ENCODE results near the gene LINGO3.
"Not testable (repeated sequence)": the region's sequence is repeated elsewhere in the genome, so short reads cannot be mapped to it uniquely, and the experiment has no call there.

The LINGO3 gene

GRCh38 chr19:2308114-2308556 is at the start of gene LINGO3:
Gene LINGO3 (minus strand): TSS chr19:2308154. CDS start chr19:2291776, 16,378 bp downstream.
- no peaks in the 10 kb centered on the region for H3K36me3 ChIP-seq (ENCODE audit: insufficient read depth, low read length)
- H3K27ac ChIP-seq (ENCODE audit: low read depth, low read length), result no peak within 1 kb of the TSS
- no peak within 1 kb of the TSS for H3K9ac ChIP-seq (ENCODE audit: low read length)
- H3K27me3 ChIP-seq (ENCODE audit: control insufficient read depth in 1 of 2, insufficient read depth in 2 of 2, low read length in 2 of 2), result peaks cover 14 to 74% of the 10 kb centered on the region in 2 donors
- H3K4me1 ChIP-seq (ENCODE audit: insufficient read depth, low read length), result no peaks in the 10 kb centered on the region
- no peaks in the 10 kb centered on the region for H3K9me3 ChIP-seq (ENCODE audit: low read length)
- H3K4me3 ChIP-seq (ENCODE audit: low read depth in 1 of 2, low read length in 2 of 2), result no peak within 1 kb of the TSS

- Histone ChIP-seq H3K9me3 (ENCODE audit: low read length) (no peaks in the 10 kb centered on the region), H3K4me3 (ENCODE audit: low read depth in 1 of 2, low read length in 2 of 2) (no peak overlapping the region), H3K27me3 (ENCODE audit: control insufficient read depth in 1 of 2, insufficient read depth in 2 of 2, low read length in 2 of 2) (peaks cover 0 to 13% of the 10 kb centered on the region in 2 donors), H3K4me1 (ENCODE audit: insufficient read depth, low read length) (no peaks in the 10 kb centered on the region), H3K36me3 (ENCODE audit: insufficient read depth, low read length) (no peaks in the 10 kb centered on the region), H3K9ac (ENCODE audit: low read length) (no peak overlapping the region), H3K27ac (ENCODE audit: low read depth, low read length) (no peak overlapping the region)
Measured at GRCh38 chr19:2356036-2356646, 48.2 kb upstream of the LINGO3 start.

- no peak overlapping the region for H3K9ac ChIP-seq (ENCODE audit: low read length)
- H3K4me3 ChIP-seq (ENCODE audit: low read depth in 1 of 2, low read length in 2 of 2), result no peak overlapping the region
- H3K9me3 ChIP-seq (ENCODE audit: low read length), result no peaks in the 10 kb centered on the region
- H3K27me3 ChIP-seq (ENCODE audit: control insufficient read depth in 1 of 2, insufficient read depth in 2 of 2, low read length in 2 of 2), result peaks cover 0 to 8% of the 10 kb centered on the region in 2 donors
- H3K27ac ChIP-seq (ENCODE audit: low read depth, low read length), result no peak overlapping the region
- H3K4me1 ChIP-seq (ENCODE audit: insufficient read depth, low read length), result no peaks in the 10 kb centered on the region
- H3K36me3 ChIP-seq (ENCODE audit: insufficient read depth, low read length), result peaks cover 4% of the 10 kb centered on the region
Measured at GRCh38 chr19:2355168-2356035, 47.4 kb upstream of the LINGO3 start.

- H3K9me3 ChIP-seq (ENCODE audit: low read length), result no peaks in the 10 kb centered on the region
- H3K4me3 ChIP-seq (ENCODE audit: low read depth in 1 of 2, low read length in 2 of 2), result no peak overlapping the region
- H3K36me3 ChIP-seq (ENCODE audit: insufficient read depth, low read length), result peaks cover 4% of the 10 kb centered on the region
- H3K9ac ChIP-seq (ENCODE audit: low read length), result no peak overlapping the region
- H3K27ac ChIP-seq (ENCODE audit: low read depth, low read length), result no peak overlapping the region
- H3K27me3 ChIP-seq (ENCODE audit: control insufficient read depth in 1 of 2, insufficient read depth in 2 of 2, low read length in 2 of 2), result peaks cover 0 to under 1% of the 10 kb centered on the region in 2 donors
- H3K4me1 ChIP-seq (ENCODE audit: insufficient read depth, low read length), result no peaks in the 10 kb centered on the region
Measured at GRCh38 chr19:2354670-2355069, 46.7 kb upstream of the LINGO3 start.

GRCh38 chr19:2353887-2354592 is 46.1 kb upstream of the LINGO3 start:
- Histone ChIP-seq H3K4me1 (ENCODE audit: insufficient read depth, low read length) (no peaks in the 10 kb centered on the region), H3K4me3 (ENCODE audit: low read depth in 1 of 2, low read length in 2 of 2) (no peak overlapping the region), H3K27me3 (ENCODE audit: control insufficient read depth in 1 of 2, insufficient read depth in 2 of 2, low read length in 2 of 2) (no peaks in the 10 kb centered on the region), H3K36me3 (ENCODE audit: insufficient read depth, low read length) (peaks cover 5% of the 10 kb centered on the region), H3K9me3 (ENCODE audit: low read length) (no peaks in the 10 kb centered on the region), H3K27ac (ENCODE audit: low read depth, low read length) (no peak overlapping the region), H3K9ac (ENCODE audit: low read length) (no peak overlapping the region)

- Histone ChIP-seq H3K36me3 (ENCODE audit: insufficient read depth, low read length) (peaks cover 10% of the 10 kb centered on the region), H3K4me3 (ENCODE audit: low read depth in 1 of 2, low read length in 2 of 2) (no peak overlapping the region), H3K9me3 (ENCODE audit: low read length) (no peaks in the 10 kb centered on the region), H3K27me3 (ENCODE audit: control insufficient read depth in 1 of 2, insufficient read depth in 2 of 2, low read length in 2 of 2) (no peaks in the 10 kb centered on the region), H3K4me1 (ENCODE audit: insufficient read depth, low read length) (no peaks in the 10 kb centered on the region), H3K9ac (ENCODE audit: low read length) (no peak overlapping the region), H3K27ac (ENCODE audit: low read depth, low read length) (no peak overlapping the region)
Measured at GRCh38 chr19:2353159-2353886, 45.4 kb upstream of the LINGO3 start.

GRCh38 chr19:2352121-2352520 is 44.2 kb upstream of the LINGO3 start:
- peaks cover 10% of the 10 kb centered on the region for H3K36me3 ChIP-seq (ENCODE audit: insufficient read depth, low read length)
- no peaks in the 10 kb centered on the region for H3K9me3 ChIP-seq (ENCODE audit: low read length)
- no peak overlapping the region for H3K4me3 ChIP-seq (ENCODE audit: low read depth in 1 of 2, low read length in 2 of 2)
- no peaks in the 10 kb centered on the region for H3K4me1 ChIP-seq (ENCODE audit: insufficient read depth, low read length)
- H3K27me3 ChIP-seq (ENCODE audit: control insufficient read depth in 1 of 2, insufficient read depth in 2 of 2, low read length in 2 of 2), result no peaks in the 10 kb centered on the region
- H3K27ac ChIP-seq (ENCODE audit: low read depth, low read length), result no peak overlapping the region
- no peak overlapping the region for H3K9ac ChIP-seq (ENCODE audit: low read length)

GRCh38 chr19:2351591-2351990 is 43.6 kb upstream of the LINGO3 start:
- Histone ChIP-seq H3K36me3 (ENCODE audit: insufficient read depth, low read length) (peaks cover 10% of the 10 kb centered on the region), H3K9ac (ENCODE audit: low read length) (no peak overlapping the region), H3K27ac (ENCODE audit: low read depth, low read length) (no peak overlapping the region), H3K27me3 (ENCODE audit: control insufficient read depth in 1 of 2, insufficient read depth in 2 of 2, low read length in 2 of 2) (no peaks in the 10 kb centered on the region), H3K4me1 (ENCODE audit: insufficient read depth, low read length) (no peaks in the 10 kb centered on the region), H3K4me3 (ENCODE audit: low read depth in 1 of 2, low read length in 2 of 2) (no peak overlapping the region), H3K9me3 (ENCODE audit: low read length) (no peaks in the 10 kb centered on the region)

- no peak overlapping the region for H3K27ac ChIP-seq (ENCODE audit: low read depth, low read length)
- no peak overlapping the region for H3K4me3 ChIP-seq (ENCODE audit: low read depth in 1 of 2, low read length in 2 of 2)
- H3K4me1 ChIP-seq (ENCODE audit: insufficient read depth, low read length), result no peaks in the 10 kb centered on the region
- no peaks in the 10 kb centered on the region for H3K9me3 ChIP-seq (ENCODE audit: low read length)
- no peak overlapping the region for H3K9ac ChIP-seq (ENCODE audit: low read length)
- peaks cover 10% of the 10 kb centered on the region for H3K36me3 ChIP-seq (ENCODE audit: insufficient read depth, low read length)
- no peaks in the 10 kb centered on the region for H3K27me3 ChIP-seq (ENCODE audit: control insufficient read depth in 1 of 2, insufficient read depth in 2 of 2, low read length in 2 of 2)
Measured at GRCh38 chr19:2350656-2351055, 42.7 kb upstream of the LINGO3 start.

GRCh38 chr19:2349818-2350217 is 41.9 kb upstream of the LINGO3 start:
- not testable (repeated sequence) for H3K36me3 ChIP-seq (ENCODE audit: insufficient read depth, low read length); H3K4me1 ChIP-seq (ENCODE audit: insufficient read depth, low read length); H3K27ac ChIP-seq (ENCODE audit: low read depth, low read length)

More at GRCh38 chr19:2349818-2350217, 41.9 kb upstream of the LINGO3 start:
- not testable (repeated sequence) for H3K9me3 ChIP-seq (ENCODE audit: low read length); H3K27me3 ChIP-seq (ENCODE audit: control insufficient read depth in 1 of 2, insufficient read depth in 2 of 2, low read length in 2 of 2); H3K4me3 ChIP-seq (ENCODE audit: low read depth in 1 of 2, low read length in 2 of 2); H3K9ac ChIP-seq (ENCODE audit: low read length)
